H9 (cell line): Measurements from ENCODE around the gene GABBR2. TPM values are rescaled to one million over a fixed set of nuclear protein-coding genes. Genes with fewer than 3 reads are reported as not detected.
"Not testable (repeated sequence)": the region's sequence is repeated elsewhere in the genome, so short reads cannot be mapped to it uniquely, and the experiment has no call there.

Source experiments
- DNase-seq: peaks from one replicate; pipeline ENCODE4 v3.0.0-alpha.2; 2017
- H2AFZ ChIP-seq: one replicate; pipeline ENCODE4 v1.6.1; 2013; ENCODE audit warnings: mild to moderate bottlenecking, low read length, control low read depth, moderate library complexity
- H2AK5ac ChIP-seq: 2 replicates; pipeline ENCODE4 v1.6.1; 2013; ENCODE audit warnings: low read length, control low read depth, mixed read lengths; ENCODE audit not compliant: insufficient read length
- H2BK120ac ChIP-seq: one replicate; pipeline ENCODE4 v1.6.1; 2013; ENCODE audit warnings: low read depth, mild to moderate bottlenecking, low read length, control low read depth, inconsistent platforms; ENCODE audit not compliant: poor library complexity, severe bottlenecking
- H2BK12ac ChIP-seq: 2 replicates; pipeline ENCODE4 v1.6.1; 2013; ENCODE audit warnings: low read length, control low read depth, mixed read lengths, low read depth; ENCODE audit not compliant: insufficient read length
- H2BK15ac ChIP-seq: 2 replicates; pipeline ENCODE4 v1.6.1; 2013; ENCODE audit warnings: low read depth, low read length, control low read depth
- H2BK20ac ChIP-seq: one replicate; pipeline ENCODE4 v1.6.1; 2013; ENCODE audit warnings: low read depth, mild to moderate bottlenecking, low read length, control low read depth, inconsistent platforms; ENCODE audit not compliant: poor library complexity, severe bottlenecking
- H2BK5ac ChIP-seq: 2 replicates; pipeline ENCODE4 v1.6.1; 2013; ENCODE audit warnings: low read length, control low read depth, mixed read lengths; ENCODE audit not compliant: insufficient read length
- H3K14ac ChIP-seq: 2 replicates; pipeline ENCODE4 v1.6.1; 2013; ENCODE audit warnings: low read length, control low read depth; ENCODE audit not compliant: insufficient read depth
- H3K18ac ChIP-seq: 2 replicates; pipeline ENCODE4 v1.6.1; 2013; ENCODE audit warnings: low read depth, mild to moderate bottlenecking, mixed read lengths, low read length, control low read depth; ENCODE audit not compliant: insufficient read length
- H3K23ac ChIP-seq: 2 replicates; pipeline ENCODE4 v1.6.1; 2013; ENCODE audit warnings: low read length, control low read depth, mixed read lengths, low read depth; ENCODE audit not compliant: insufficient read length
- H3K23me2 ChIP-seq: 2 replicates; pipeline ENCODE4 v1.6.1; 2013; ENCODE audit warnings: low read depth, mild to moderate bottlenecking, mixed read lengths, low read length, control low read depth; ENCODE audit not compliant: insufficient read length, poor library complexity, severe bottlenecking
- H3K27ac ChIP-seq: 2 replicates; pipeline ENCODE4 v1.5.1; 2013; ENCODE audit warnings: low read length, control low read depth, mixed read lengths, low read depth; ENCODE audit not compliant: insufficient read length
- H3K27me3 ChIP-seq: 2 replicates; pipeline ENCODE4 v1.6.1; 2013; ENCODE audit warnings: low read length, control low read depth, inconsistent platforms; ENCODE audit not compliant: insufficient read depth
- H3K4ac ChIP-seq: 2 replicates; pipeline ENCODE4 v1.6.1; 2013; ENCODE audit warnings: low read depth, mild to moderate bottlenecking, control low read depth, inconsistent platforms, low read length, moderate library complexity
- H3K4me1 ChIP-seq: 2 replicates; pipeline ENCODE4 v1.6.1; 2013; ENCODE audit warnings: low read length, control low read depth, inconsistent platforms; ENCODE audit not compliant: insufficient read depth
- H3K4me2 ChIP-seq: 2 replicates; pipeline ENCODE4 v1.6.1; 2013; ENCODE audit warnings: low read length, control low read depth, mixed read lengths; ENCODE audit not compliant: insufficient read length, insufficient read depth
- H3K56ac ChIP-seq: 2 replicates; pipeline ENCODE4 v1.6.1; 2013; ENCODE audit warnings: low read depth, mild to moderate bottlenecking, mixed read lengths, low read length, control low read depth; ENCODE audit not compliant: insufficient read length
- H3K79me1 ChIP-seq: 2 replicates; pipeline ENCODE4 v1.6.1; 2013; ENCODE audit warnings: low read depth, mild to moderate bottlenecking, moderate library complexity, low read length, control low read depth, inconsistent platforms; ENCODE audit not compliant: insufficient read depth, poor library complexity, severe bottlenecking
- H3K79me2 ChIP-seq: 2 replicates; pipeline ENCODE4 v1.6.1; 2013; ENCODE audit warnings: low read length, control low read depth, inconsistent platforms; ENCODE audit not compliant: insufficient read depth
- H3K9ac ChIP-seq: 2 replicates; pipeline ENCODE4 v1.6.1; 2013; ENCODE audit warnings: low read length, control low read depth, mixed read lengths; ENCODE audit not compliant: insufficient read length; ENCODE audit errors: extremely low read depth
- H3K9me3 ChIP-seq: one replicate; pipeline ENCODE4 v1.6.1; 2013; ENCODE audit warnings: low read depth, low read length, inconsistent platforms; ENCODE audit not compliant: control insufficient read depth
- H3T11ph ChIP-seq: one replicate; pipeline ENCODE4 v1.6.1; 2013; ENCODE audit warnings: mild to moderate bottlenecking, low read length, control low read depth, inconsistent platforms
- H4K20me1 ChIP-seq: one replicate; pipeline ENCODE4 v1.6.1; 2013; ENCODE audit not compliant: control insufficient read depth, insufficient read length, insufficient read depth
- H4K5ac ChIP-seq: 2 replicates; pipeline ENCODE4 v1.6.1; 2013; ENCODE audit warnings: low read depth, mild to moderate bottlenecking, mixed read lengths, low read length, control low read depth; ENCODE audit not compliant: insufficient read length
- H4K8ac ChIP-seq: replicated peaks from 2 replicates; pipeline ENCODE4 v1.6.1; 2013; ENCODE audit warnings: low read length, control low read depth, mixed read lengths, low read depth; ENCODE audit not compliant: insufficient read length
- H4K91ac ChIP-seq: 2 replicates; pipeline ENCODE4 v1.6.1; 2013; ENCODE audit warnings: low read depth, mild to moderate bottlenecking, moderate library complexity, mixed read lengths, low read length, control low read depth; ENCODE audit not compliant: insufficient read length
- H3K27ac Mint-ChIP-seq, 3 experiments: 2 replicates in 2 of 3; 3 replicates in 1 of 3; pipeline ENCODE4 v1.8.0; 2020 to 2021; ENCODE audit warnings: mixed read lengths in 3 of 3, mild to moderate bottlenecking in 1 of 3, moderate library complexity in 1 of 3
- H3K27me3 Mint-ChIP-seq: 2 replicates; pipeline ENCODE4 v1.8.0; 2021; ENCODE audit warnings: low read depth, mild to moderate bottlenecking, moderate library complexity, mixed read lengths
- H3K36me3 Mint-ChIP-seq, 3 experiments: 2 replicates in 2 of 3; 3 replicates in 1 of 3; pipeline ENCODE4 v1.8.0; 2020 to 2021; ENCODE audit warnings: low read depth in 3 of 3, mixed read lengths in 3 of 3; ENCODE audit not compliant: insufficient read depth in 1 of 3
- H3K4me1 Mint-ChIP-seq, 2 experiments: 2 replicates each; pipeline ENCODE4 v1.8.0; 2020; ENCODE audit warnings: mixed read lengths in 2 of 2
- H3K4me3 Mint-ChIP-seq, 2 experiments: 2 replicates in 1 of 2; 3 replicates in 1 of 2; pipeline ENCODE4 v1.8.0; 2020 to 2021; ENCODE audit warnings: mild to moderate bottlenecking in 2 of 2, mixed read lengths in 2 of 2, moderate library complexity in 1 of 2
- H3K9me3 Mint-ChIP-seq, 2 experiments: 2 replicates in 1 of 2; 3 replicates in 1 of 2; pipeline ENCODE4 v1.8.0; 2020; ENCODE audit warnings: mild to moderate bottlenecking in 2 of 2, mixed read lengths in 2 of 2, moderate library complexity in 1 of 2
- WGBS: extraction: QIAGEN DNeasy Blood & Tissue Kit; methylation state at CpG from one replicate; pipeline ENCODE4 v1.1.7; 2013; ENCODE audit warnings: missing lambda C conversion rate, low lambda C conversion rate, mixed read lengths; ENCODE audit not compliant: insufficient read length; ENCODE audit errors: extremely low coverage; 5-methylcytosine and 5-hydroxymethylcytosine counted together
- total RNA-seq: library from RNA; stranded (reverse); gene quantifications from 2 replicates; pipeline ENCODE4 v1.2.1, GENCODE V29; 2021
- TF ChIP-seq, protein P1 (sequence below): fragments of 200-600 bp; sonication (generic); conservative IDR thresholded peaks from 3 replicates; pipeline ENCODE4 v1.8.0; 2021; ENCODE audit warnings: antibody characterized with exemption, mild to moderate bottlenecking

GABBR2 gene
- total RNA-seq, 1 experiment from 2014 or later, result 0.66 TPM

DNA sequence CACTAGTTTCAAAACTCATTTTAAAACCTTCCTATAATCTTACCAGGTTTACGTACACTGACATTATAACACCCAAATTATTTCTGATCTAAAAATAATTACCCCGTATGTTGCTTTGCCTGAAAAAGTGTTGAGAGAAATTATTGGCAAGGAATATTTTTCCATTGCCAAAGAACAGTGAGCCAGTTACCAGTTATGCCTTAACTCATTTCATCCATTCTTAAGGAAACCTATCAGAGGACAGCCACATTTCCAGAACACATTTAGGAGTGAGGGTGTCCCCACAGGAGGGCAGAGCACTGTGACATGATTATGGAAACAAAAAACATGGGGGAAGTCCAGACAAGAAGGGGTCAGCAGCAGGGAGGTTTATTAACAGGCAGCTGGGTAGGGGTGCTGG lies 52.2 kb downstream of the GABBR2 start:
- Histone ChIP-seq H4K20me1 (no peaks in the 10 kb centered on the region), H3K4me1 (no peaks in the 10 kb centered on the region), H4K91ac (no peak overlapping the region), H4K5ac (no peak overlapping the region), H3K9ac (no peak overlapping the region), H3K9me3 (no peaks in the 10 kb centered on the region), H2BK5ac (no peak overlapping the region), H3K14ac (no peak overlapping the region), H3K4ac (no peak overlapping the region), H3K56ac (no peak overlapping the region), H2BK12ac (no peak overlapping the region), H3K79me2 (no peaks in the 10 kb centered on the region), H3K23me2 (no peaks in the 10 kb centered on the region), H2AK5ac (no peak overlapping the region), H3K23ac (no peak overlapping the region), H3K18ac (no peak overlapping the region), H3K27ac (no peak overlapping the region), H2BK15ac (no peak overlapping the region), H2BK20ac (no peak overlapping the region), H3K79me1 (no peaks in the 10 kb centered on the region), H2BK120ac (no peak overlapping the region), H2AFZ (no peak overlapping the region), H4K8ac (no peak overlapping the region), H3T11ph (no peak overlapping the region), H3K4me2 (no peak overlapping the region), H3K27me3 (no peaks in the 10 kb centered on the region)
- Mint-ChIP-seq H3K36me3 (no peaks in the 10 kb centered on the region), H3K4me1 (no peaks in the 10 kb centered on the region), H3K27ac (no peak overlapping the region), H3K27me3 (peaks cover 3% of the 10 kb centered on the region), H3K9me3 (no peaks in the 10 kb centered on the region; a peak in 1 of 5 replicates), H3K4me3 (no peak overlapping the region)
- TF ChIP-seq, protein P1, sequence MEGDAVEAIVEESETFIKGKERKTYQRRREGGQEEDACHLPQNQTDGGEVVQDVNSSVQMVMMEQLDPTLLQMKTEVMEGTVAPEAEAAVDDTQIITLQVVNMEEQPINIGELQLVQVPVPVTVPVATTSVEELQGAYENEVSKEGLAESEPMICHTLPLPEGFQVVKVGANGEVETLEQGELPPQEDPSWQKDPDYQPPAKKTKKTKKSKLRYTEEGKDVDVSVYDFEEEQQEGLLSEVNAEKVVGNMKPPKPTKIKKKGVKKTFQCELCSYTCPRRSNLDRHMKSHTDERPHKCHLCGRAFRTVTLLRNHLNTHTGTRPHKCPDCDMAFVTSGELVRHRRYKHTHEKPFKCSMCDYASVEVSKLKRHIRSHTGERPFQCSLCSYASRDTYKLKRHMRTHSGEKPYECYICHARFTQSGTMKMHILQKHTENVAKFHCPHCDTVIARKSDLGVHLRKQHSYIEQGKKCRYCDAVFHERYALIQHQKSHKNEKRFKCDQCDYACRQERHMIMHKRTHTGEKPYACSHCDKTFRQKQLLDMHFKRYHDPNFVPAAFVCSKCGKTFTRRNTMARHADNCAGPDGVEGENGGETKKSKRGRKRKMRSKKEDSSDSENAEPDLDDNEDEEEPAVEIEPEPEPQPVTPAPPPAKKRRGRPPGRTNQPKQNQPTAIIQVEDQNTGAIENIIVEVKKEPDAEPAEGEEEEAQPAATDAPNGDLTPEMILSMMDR, result no peak
- DNase-seq, result no peak
- WGBS, result no CpG with 5 or more reads among the region's 2 CpGs

DNA sequence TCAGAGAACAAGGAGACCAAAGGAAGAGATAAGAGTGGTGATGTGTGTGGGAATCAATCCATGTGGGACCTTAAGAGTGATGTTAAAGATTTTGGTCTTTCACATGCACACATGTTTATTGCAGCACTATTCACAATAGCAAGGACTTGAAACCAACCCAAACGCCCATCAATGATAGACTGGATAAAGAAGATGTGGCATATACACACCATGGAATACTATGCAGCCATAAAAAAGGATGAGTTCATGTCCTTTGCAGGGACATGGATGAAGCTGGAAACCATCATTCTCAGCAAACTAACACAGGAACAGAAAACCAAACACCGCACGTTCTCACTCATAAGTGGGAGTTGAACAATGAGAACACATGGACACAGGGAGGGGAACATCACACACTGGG lies 53.3 kb downstream of the GABBR2 start:
- not testable (repeated sequence) for H3K4ac ChIP-seq, H4K5ac ChIP-seq, H2BK5ac ChIP-seq, H3K9me3 Mint-ChIP-seq, H3K4me1 Mint-ChIP-seq, H3K27ac Mint-ChIP-seq, H3K79me2 ChIP-seq, H4K8ac ChIP-seq, H3K4me2 ChIP-seq, H3K27ac ChIP-seq, H3T11ph ChIP-seq, H4K91ac ChIP-seq, H2BK120ac ChIP-seq, H3K9me3 ChIP-seq, H3K27me3 ChIP-seq, H3K14ac ChIP-seq, H4K20me1 ChIP-seq, H2BK12ac ChIP-seq, H3K18ac ChIP-seq, DNase-seq, H3K23me2 ChIP-seq, H3K23ac ChIP-seq, H3K4me3 Mint-ChIP-seq, H3K9ac ChIP-seq, H3K27me3 Mint-ChIP-seq, H3K56ac ChIP-seq, H2AFZ ChIP-seq, H2AK5ac ChIP-seq, H3K4me1 ChIP-seq, H2BK20ac ChIP-seq, H3K79me1 ChIP-seq, H2BK15ac ChIP-seq, H3K36me3 Mint-ChIP-seq
- no CpG with 5 or more reads among the region's 3 CpGs for WGBS
